Vagina (tissue), 2 donors: Measurements from ENCODE around the gene CADPS2. TPM values are rescaled to one million over a fixed set of nuclear protein-coding genes. Genes with fewer than 3 reads are reported as not detected.

Experiments used
- DNase-seq, 2 donors: peaks; one replicate each; pipeline ENCODE4 v3.0.0-alpha.2; 2017; ENCODE audit errors: extremely low spot score in 2 of 2
- H3K27ac ChIP-seq: fragments of 200-600 bp; sonication (generic); one replicate; pipeline ENCODE4 v1.5.1; 2019
- H3K27me3 ChIP-seq: fragments of 200-600 bp; sonication (generic); one replicate; pipeline ENCODE4 v1.5.1; 2019
- H3K36me3 ChIP-seq, 2 donors: fragments of 200-600 bp; sonication (generic); one replicate each; pipeline ENCODE4 v1.5.1; 2017 to 2019
- H3K4me1 ChIP-seq: fragments of 200-600 bp; sonication (generic); one replicate; pipeline ENCODE4 v1.5.1; 2019
- H3K4me3 ChIP-seq, 2 donors: fragments of 200-600 bp; sonication (generic); 1 replicate in 1 of 2; 2 replicates in 1 of 2; pipeline ENCODE4 v1.5.1; 2016 to 2019
- H3K9me3 ChIP-seq: fragments of 200-600 bp; sonication (generic); one replicate; pipeline ENCODE4 v1.5.1; 2019
- POLR2A ChIP-seq, 2 donors: fragments of 450-650 bp; IDR thresholded peaks; one replicate each; pipeline ENCODE4 v1.6.1; 2017; ENCODE audit warnings: antibody characterized with exemption in 2 of 2, mild to moderate bottlenecking in 2 of 2, moderate library complexity in 2 of 2
- POLR2AphosphoS5 ChIP-seq, 2 donors: sonication (generic); formaldehyde crosslinking; IDR thresholded peaks; one replicate each; pipeline ENCODE4 v1.9.0; 2017; ENCODE audit warnings: antibody characterized with exemption in 2 of 2, mild to moderate bottlenecking in 2 of 2, low read depth in 1 of 2; ENCODE audit not compliant: insufficient read depth in 1 of 2
- intact Hi-C: fragments of 100-400 bp; cut with DNase I; formaldehyde crosslinking; loops from one replicate; pipeline ENCODE4 v1.15.1; 2023
- total RNA-seq: library from RNA; depleted of rRNA; stranded (reverse); fragments of >200 nt; gene quantifications from one replicate; pipeline ENCODE4 v1.2.3, GENCODE V29; 2016
- TF ChIP-seq, protein P1 (sequence below), 3 experiments: fragments of 450-650 bp in 2 of 3; fragments of 200-600 bp in 1 of 3; sonication (generic) in 1 of 3; IDR thresholded peaks; one replicate each; pipeline ENCODE4 v1.5.1; 2017 to 2019; ENCODE audit warnings: antibody characterized with exemption in 3 of 3, mild to moderate bottlenecking in 2 of 3, moderate library complexity in 2 of 3

The CADPS2 gene
- total RNA-seq, 1 donor from 2014 or later, result 25.5 TPM

DNA sequence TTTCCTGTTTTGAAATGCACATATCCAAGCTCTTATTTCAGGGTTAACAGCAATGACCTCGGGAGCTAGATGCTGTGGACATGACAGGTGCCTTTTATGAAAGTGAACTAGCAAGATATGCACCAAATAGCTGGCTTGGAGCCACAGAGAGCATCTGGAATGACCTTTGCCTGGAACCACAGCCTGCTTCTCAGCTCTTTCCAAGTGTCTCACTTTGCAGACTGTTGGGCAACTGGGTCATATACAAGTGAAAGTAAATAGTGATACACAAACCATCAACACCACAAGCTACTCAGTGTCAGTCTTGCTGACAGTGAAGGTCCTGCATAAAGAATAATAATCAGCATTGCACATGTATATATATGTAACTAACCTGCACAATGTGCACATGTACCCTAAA is 370.9 kb downstream of the CADPS2 start:
- intact Hi-C loops, result no loop called here
- no peak overlapping the region for H3K27ac ChIP-seq
- no peak for TF ChIP-seq POLR2AphosphoS5 (IDR thresholded peaks at IDR 0.05; ENCODE audit: insufficient read depth in 1 of 2, low read depth in 1 of 2)
- no peak for TF ChIP-seq POLR2A (IDR thresholded peaks at IDR 0.05)
- TF ChIP-seq, protein P1, sequence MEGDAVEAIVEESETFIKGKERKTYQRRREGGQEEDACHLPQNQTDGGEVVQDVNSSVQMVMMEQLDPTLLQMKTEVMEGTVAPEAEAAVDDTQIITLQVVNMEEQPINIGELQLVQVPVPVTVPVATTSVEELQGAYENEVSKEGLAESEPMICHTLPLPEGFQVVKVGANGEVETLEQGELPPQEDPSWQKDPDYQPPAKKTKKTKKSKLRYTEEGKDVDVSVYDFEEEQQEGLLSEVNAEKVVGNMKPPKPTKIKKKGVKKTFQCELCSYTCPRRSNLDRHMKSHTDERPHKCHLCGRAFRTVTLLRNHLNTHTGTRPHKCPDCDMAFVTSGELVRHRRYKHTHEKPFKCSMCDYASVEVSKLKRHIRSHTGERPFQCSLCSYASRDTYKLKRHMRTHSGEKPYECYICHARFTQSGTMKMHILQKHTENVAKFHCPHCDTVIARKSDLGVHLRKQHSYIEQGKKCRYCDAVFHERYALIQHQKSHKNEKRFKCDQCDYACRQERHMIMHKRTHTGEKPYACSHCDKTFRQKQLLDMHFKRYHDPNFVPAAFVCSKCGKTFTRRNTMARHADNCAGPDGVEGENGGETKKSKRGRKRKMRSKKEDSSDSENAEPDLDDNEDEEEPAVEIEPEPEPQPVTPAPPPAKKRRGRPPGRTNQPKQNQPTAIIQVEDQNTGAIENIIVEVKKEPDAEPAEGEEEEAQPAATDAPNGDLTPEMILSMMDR (IDR thresholded peaks at IDR 0.05), result no peak

DNA sequence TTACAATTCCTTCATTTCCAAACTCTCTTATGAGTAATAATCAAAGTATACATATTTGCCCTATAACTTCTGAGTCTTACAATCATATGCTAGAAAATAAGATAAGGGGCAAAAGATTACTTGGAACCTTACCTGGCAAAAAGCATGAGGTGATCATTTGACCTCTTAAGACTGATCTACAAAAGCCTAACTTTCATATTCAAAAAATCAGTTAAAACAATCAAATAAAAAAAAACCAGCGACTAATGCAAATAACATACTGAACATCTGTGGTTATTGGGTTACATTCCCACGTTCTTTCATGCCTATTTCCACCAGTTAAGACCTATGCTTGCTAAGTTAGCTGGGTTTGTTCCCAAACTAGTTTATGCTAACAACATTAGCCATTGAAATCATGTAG is 375.0 kb downstream of the CADPS2 start:
- intact Hi-C loops, result no loop called here
- Histone ChIP-seq H3K27ac (no peak overlapping the region), H3K4me3 (no peak overlapping the region), H3K9me3 (no peaks in the 10 kb centered on the region), H3K27me3 (no peaks in the 10 kb centered on the region), H3K4me1 (no peaks in the 10 kb centered on the region), H3K36me3 (no peaks in the 10 kb centered on the region)
- no peak for TF ChIP-seq POLR2A (IDR thresholded peaks at IDR 0.05)
- TF ChIP-seq POLR2AphosphoS5 (IDR thresholded peaks at IDR 0.05; ENCODE audit: insufficient read depth in 1 of 2, low read depth in 1 of 2), result no peak
- TF ChIP-seq, protein P1 (IDR thresholded peaks at IDR 0.05), result no peak
- no peak for DNase-seq

More for the DNA sequence above, 370.9 kb downstream of the CADPS2 start:
- no peak overlapping the region for H3K4me3 ChIP-seq
- no peaks in the 10 kb centered on the region for H3K9me3 ChIP-seq
- no peaks in the 10 kb centered on the region for H3K4me1 ChIP-seq
- no peaks in the 10 kb centered on the region for H3K27me3 ChIP-seq
- no peaks in the 10 kb centered on the region for H3K36me3 ChIP-seq
- DNase-seq, result no peak

DNA sequence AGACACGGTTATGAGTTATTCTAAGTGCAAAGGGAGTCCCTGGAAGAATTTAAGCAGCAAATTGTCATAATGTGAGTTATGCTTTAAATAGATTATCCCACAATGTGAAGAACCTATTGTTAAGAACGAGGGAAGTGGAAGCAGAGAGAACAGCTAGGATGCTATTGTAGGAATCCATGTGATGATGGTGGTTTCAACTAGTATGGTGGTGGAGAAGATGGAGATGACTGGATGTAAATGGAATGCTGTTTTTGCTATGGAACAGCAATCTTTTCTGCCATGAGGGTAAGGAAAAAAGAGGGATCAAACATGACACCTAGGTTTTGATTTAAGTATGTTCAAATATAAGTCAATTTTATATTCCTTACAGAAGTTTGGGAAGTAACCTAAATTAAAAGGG is 378.7 kb downstream of the CADPS2 start:
- Histone ChIP-seq H3K4me3 (no peak overlapping the region), H3K27ac (no peak overlapping the region), H3K27me3 (no peaks in the 10 kb centered on the region), H3K4me1 (no peaks in the 10 kb centered on the region), H3K36me3 (no peaks in the 10 kb centered on the region), H3K9me3 (no peaks in the 10 kb centered on the region)
- TF ChIP-seq POLR2AphosphoS5 (IDR thresholded peaks at IDR 0.05; ENCODE audit: insufficient read depth in 1 of 2, low read depth in 1 of 2) (no peak), POLR2A (IDR thresholded peaks at IDR 0.05) (no peak)
- TF ChIP-seq, protein P1 (IDR thresholded peaks at IDR 0.05), result no peak
- no peak for DNase-seq
- intact Hi-C loops, result no loop called here

DNA sequence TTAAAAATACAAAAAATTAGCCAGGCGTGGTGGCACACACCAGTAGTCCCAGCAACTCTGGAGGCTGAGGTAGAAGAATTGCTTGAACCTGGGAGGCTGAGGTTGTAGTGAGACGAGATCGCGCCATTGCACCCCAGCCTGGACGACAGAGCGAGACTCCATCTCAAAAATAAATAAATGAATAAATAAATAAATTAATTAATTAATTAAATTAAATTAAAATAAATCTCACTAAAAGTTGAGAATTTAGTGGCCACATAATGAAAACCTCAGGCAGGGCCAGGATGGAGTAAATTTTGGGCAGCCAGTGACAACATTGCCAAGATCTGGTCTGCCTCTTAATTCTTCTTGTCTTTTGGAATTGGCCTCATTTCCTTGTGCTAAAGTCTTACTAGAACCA is 394.3 kb downstream of the CADPS2 start:
- H3K9me3 ChIP-seq, result no peaks in the 10 kb centered on the region
- H3K27me3 ChIP-seq, result no peaks in the 10 kb centered on the region
- TF ChIP-seq POLR2A (IDR thresholded peaks at IDR 0.05), result no peak
- no peak for TF ChIP-seq POLR2AphosphoS5 (IDR thresholded peaks at IDR 0.05; ENCODE audit: insufficient read depth in 1 of 2, low read depth in 1 of 2)
- TF ChIP-seq, protein P1 (IDR thresholded peaks at IDR 0.05), result no peak
- DNase-seq, result no peak
- H3K36me3 ChIP-seq, result no peaks in the 10 kb centered on the region
- intact Hi-C loops, result loop anchor here (2.0 kb wide), 1 partner anchor 21 kb away; no protein-coding TSS in a partner anchor
- no peaks in the 10 kb centered on the region for H3K4me1 ChIP-seq
- H3K27ac ChIP-seq, result no peak overlapping the region
- no peak overlapping the region for H3K4me3 ChIP-seq

DNA sequence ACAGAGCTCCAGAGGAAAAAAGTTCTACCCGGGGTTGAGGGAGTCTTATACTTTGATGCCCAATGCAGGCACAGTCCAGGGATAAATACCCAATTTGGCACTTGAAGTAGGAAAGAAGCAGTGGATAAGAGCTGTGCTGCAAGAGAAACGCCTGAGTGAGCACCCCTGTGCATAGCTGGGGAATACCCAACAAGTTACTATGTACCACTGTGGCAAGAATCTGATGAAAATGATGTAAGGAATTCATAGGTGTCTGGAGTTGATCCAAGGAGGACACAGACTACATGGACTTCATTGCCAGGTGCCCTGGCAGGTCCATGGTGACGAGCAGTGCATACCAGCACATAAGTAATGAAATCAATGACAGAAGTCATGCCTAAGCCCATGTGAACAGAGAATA is 398.0 kb downstream of the CADPS2 start:
- Histone ChIP-seq H3K27me3 (no peaks in the 10 kb centered on the region), H3K36me3 (no peaks in the 10 kb centered on the region), H3K4me3 (no peak overlapping the region), H3K4me1 (no peaks in the 10 kb centered on the region), H3K27ac (no peak overlapping the region), H3K9me3 (no peaks in the 10 kb centered on the region)
- TF ChIP-seq POLR2A (IDR thresholded peaks at IDR 0.05), result no peak
- TF ChIP-seq POLR2AphosphoS5 (IDR thresholded peaks at IDR 0.05; ENCODE audit: insufficient read depth in 1 of 2, low read depth in 1 of 2), result no peak
- TF ChIP-seq, protein P1 (IDR thresholded peaks at IDR 0.05), result no peak
- DNase-seq, result no peak
- intact Hi-C loops, result no loop called here
